Activated naive CD4-positive, alpha-beta T cell treated with anti-CD3 and anti-CD28 coated beads, Interleukin-2, amount 50 U/mL, for 16 hours (primary cell): ENCODE data around the gene EME2.
"Not testable (repeated sequence)": the region's sequence is repeated elsewhere in the genome, so short reads cannot be mapped to it uniquely, and the experiment has no call there.

Experiments
- DNase-seq: peaks from one replicate; pipeline ENCODE4 v3.0.0-alpha.2; 2020

EME2 gene

GRCh38 chr16:1772362-1772907 is at the start of gene EME2:
EME2 (plus strand) TSS chr16:1772810; CDS start chr16:1773228, 418 bp downstream.
- peak; percentile 65 for DNase-seq

DNA sequence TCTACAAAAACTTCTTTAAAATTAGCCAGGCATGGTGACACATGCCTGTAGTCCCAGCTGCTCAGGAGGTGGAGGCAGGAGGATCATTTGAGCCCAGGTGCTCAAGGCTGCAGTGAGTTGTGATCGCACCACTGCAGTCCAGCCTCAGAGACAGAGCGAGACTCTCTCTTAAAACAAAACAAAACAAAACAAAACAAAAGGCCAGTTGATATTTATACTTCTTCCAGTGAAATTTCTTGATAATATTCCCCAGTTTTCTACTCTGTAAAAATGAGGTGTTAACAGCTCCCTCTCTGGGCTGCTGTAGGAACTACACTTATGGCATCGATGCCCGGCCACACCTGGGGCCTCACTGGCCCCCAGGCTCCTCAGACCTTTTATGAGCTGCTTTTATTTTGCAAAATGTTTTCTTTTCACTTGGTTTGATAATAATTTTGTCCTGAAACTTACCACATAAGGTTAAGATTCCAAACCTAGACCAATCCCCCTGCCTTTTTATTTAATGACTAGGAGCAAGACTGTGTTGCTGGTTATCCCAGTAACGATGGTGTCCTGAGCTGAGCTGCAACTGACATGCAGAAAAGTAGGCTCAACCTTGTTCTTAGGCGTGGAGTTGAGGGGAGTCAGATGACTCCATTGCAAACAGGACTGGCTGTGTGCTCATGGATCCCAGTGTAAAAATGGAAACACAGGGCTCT is 49.0 kb upstream of the EME2 start:
- peak; percentile 24 for DNase-seq

- no peak for DNase-seq
Observed at GRCh38 chr16:1724491-1724890, 48.1 kb upstream of the EME2 start.

GRCh38 chr16:1726661-1727502 is 45.7 kb upstream of the EME2 start:
- DNase-seq = no peak

DNA sequence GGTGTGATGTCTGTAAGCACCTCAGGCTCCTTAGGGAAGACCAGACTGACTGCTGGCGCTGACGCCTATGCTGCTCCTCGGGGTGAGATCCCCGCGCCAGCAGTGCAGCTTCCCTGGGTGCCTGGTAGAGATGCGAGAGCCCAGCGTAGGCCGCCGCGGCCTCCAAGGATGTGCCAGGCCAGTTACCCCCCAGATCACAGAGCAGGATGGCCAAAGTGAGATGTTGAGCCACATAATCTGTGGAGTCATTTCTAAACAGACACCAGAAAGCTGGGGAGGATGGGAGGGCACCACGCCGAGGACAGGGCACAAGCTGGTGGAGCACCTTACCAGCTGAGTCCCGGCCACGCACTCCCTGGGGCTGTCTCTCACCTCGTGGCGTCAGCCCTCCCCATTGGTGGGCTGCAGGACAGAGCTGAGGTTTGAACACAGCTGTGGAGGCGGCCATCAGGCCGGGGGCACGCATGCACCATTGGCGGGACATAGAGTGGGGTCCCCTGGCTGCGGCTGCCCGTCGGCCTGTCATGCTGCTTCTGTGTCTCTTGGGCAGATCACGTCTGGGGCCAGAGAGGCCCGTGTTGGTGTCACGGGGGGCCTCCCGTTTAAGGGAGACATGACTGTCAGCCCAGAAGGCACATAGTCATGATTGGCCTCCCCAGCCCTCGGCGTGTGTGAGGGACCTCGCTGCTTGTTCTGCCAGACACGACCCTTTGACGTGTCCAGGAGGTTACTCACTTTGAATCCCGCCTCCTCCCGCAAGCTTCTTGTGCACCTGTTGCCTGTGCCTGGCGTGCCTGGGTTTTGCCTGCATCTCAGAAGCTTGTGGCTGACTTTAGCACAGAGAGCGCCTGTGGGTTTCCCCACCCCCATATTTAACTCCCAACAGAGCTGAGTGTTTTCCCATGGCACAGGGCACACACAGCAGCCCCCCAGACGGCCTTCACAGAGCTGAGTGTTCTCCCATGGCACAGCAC is 44.7 kb upstream of the EME2 start:
- DNase-seq = no peak

- DNase-seq = no peak
Observed at GRCh38 chr16:1729026-1729425, 43.6 kb upstream of the EME2 start.

- no peak for DNase-seq
Observed at GRCh38 chr16:1729445-1729844, 43.2 kb upstream of the EME2 start.

GRCh38 chr16:1731073-1731472 is 41.5 kb upstream of the EME2 start:
- DNase-seq = no peak

- DNase-seq = no peak
Observed at GRCh38 chr16:1731603-1732002, 41.0 kb upstream of the EME2 start.

GRCh38 chr16:1732071-1732470 is 40.5 kb upstream of the EME2 start:
- DNase-seq = no peak

DNA sequence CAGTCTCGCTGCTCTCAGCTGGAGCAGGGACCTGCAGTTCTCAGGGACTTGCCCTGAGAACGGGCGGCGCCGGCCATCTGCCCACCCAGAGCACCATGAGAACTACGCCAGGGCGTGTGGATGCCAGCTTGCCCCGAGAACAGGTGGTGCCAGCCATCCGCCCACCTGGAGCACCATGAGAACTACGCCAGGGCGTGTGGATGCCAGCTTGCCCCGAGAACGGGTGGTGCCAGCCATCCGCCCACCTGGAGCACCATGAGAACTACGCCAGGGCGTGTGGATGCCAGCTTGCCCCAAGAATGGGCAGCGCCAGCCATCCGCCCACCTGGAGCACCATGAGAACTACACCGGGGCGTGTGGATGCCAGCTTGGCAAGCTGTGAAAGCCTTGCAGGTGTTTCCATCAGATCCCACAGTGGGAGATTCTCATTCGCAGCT is 40.0 kb upstream of the EME2 start:
- DNase-seq = not testable (repeated sequence)

- no peak for DNase-seq
Observed at GRCh38 chr16:1734123-1734522, 38.5 kb upstream of the EME2 start.

GRCh38 chr16:1734816-1735215 is 37.8 kb upstream of the EME2 start:
- DNase-seq = no peak

DNA sequence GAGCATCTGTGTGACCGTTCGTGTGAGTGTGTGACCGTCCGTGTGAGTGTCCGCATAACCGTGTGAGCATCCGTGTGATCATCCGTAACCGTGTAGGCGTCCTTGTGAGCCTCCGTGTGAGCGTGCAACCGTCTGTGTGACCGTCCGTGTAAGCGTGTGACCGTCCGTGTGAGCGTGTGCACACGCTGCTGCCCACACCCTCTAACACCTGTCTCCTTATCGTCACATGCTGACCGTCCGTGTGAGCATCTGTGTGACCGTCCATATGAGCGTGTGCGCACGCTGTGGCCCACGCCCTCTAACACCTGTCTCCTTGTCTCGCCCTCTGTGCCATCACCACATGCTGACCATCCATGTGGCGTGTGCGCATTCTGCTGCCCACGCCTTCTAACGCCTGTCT is 32.4 kb upstream of the EME2 start:
- DNase-seq = no peak

- no peak for DNase-seq
Observed at GRCh38 chr16:1740781-1741490, 31.7 kb upstream of the EME2 start.

- DNase-seq = no peak
Observed at GRCh38 chr16:1741553-1742165, 31.0 kb upstream of the EME2 start.

DNA sequence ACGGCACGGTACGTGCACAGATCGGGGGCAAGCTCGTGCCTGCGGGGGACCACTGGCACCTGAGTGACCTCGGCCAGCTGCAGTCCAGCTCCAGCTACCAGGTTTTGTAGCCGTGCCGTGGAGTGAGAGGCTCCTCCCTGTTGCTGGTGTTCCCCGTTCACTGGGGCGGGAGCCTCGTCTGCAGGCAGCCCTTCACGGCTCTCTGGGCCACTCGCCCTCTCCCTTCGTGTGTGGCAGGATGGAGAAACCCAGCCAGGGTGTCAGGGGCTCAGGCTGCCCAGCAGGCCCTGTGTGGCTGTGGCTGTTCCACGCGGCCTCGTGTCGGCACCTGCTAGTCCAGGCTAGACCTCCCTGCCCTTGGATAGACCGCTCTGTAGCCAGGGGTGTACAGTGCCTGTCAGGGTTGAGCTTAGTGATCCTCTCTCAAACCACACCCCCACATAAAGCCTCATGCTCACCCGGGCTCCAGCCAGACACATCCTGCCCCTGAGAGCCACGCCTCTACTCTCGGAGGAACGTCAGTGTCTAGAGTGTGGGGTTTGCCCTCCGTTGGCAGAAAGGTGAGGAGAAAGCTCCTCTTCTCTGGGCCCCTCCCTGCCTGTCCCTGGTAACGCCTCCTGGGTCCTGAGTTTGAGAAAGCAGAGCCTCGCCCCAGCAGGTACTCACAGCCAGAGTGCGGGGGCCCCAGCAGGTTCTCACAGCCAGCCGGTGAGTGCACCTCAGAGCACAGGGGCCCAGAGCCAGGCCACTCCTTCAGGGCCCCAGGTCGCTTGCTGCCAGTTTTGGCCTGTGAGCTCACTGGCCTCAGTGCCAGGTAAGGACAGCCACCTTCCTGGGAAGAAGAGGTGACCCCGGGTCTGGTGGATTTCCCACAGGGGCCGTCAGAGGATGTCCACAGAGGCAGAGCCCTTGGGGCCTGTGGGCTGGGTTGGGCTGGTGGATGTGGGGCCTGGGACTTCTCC is 29.0 kb upstream of the EME2 start:
- no peak for DNase-seq

- no peak for DNase-seq
Observed at GRCh38 chr16:1744338-1744840, 28.2 kb upstream of the EME2 start.

GRCh38 chr16:1745181-1745899 is 27.3 kb upstream of the EME2 start:
- no peak for DNase-seq
